Activated CD8-positive, alpha-beta memory T cell treated with anti-CD3 and anti-CD28 coated beads for 36 hours (primary cell): ENCODE measurements around the gene RGL1. TPM values are rescaled to one million over a fixed set of nuclear protein-coding genes. Genes with fewer than 3 reads are reported as not detected.

Source experiments
- CTCF ChIA-PET: fragments of 350-600 bp; sonication (Branson Sonifier 250); formaldehyde crosslinking; loops from one replicate; lab custom pipeline; 2021; ENCODE audit warnings: antibody characterized with exemption; lab: Charles Lee
- POLR2A ChIA-PET: fragments of 350-600 bp; sonication (Branson Sonifier 250); formaldehyde crosslinking; loops from one replicate; lab custom pipeline; 2021; ENCODE audit warnings: antibody characterized with exemption; lab: Charles Lee
- total RNA-seq, 2 experiments: library from RNA; stranded (reverse); gene quantifications; one replicate each; pipeline ENCODE4 v1.2.3, GENCODE V29; 2021

The RGL1 gene
- total RNA-seq, 2 experiments from 2014 or later: 1.6 to 2.0 TPM

DNA sequence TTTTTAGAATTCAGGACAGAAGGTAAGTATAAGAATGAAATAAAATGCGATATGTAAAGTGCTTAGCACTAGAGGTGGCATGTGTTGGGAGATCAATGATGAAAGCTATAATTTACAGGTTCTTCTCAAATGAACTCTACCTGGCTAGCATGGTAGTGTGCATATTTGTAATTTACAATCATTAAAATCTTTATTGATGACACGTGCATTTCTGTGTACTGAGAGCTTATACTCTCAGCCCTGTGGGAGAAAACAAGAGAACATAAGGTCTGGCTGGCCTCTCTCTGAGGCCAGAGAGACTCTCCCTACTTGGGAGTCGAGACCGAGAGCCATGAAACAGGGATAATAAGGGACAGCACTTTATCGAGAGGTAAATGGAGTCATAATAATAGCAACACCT is 156.2 kb downstream of the RGL1 start:
- CTCF ChIA-PET: no interaction called here
- POLR2A ChIA-PET: no interaction called here

DNA sequence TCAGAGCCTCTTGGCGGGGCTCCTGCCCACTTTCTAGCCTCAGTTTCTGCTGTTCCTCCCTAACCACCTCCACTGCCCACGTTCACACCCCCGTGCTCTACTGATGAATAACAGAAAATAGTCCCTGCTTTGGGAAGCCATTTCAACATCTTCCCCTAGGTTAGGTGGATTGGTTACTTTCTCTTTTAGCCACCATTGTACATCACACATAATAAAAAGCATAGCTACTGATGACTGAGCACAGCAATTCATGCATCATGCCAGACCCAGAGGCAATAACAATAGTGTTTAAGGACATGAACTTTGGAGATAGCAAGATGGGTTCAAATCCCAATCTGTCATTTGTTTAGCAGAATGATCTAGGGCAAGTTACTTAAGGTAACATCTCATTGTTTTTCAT is 158.0 kb downstream of the RGL1 start:
- POLR2A ChIA-PET: no interaction called here
- CTCF ChIA-PET: no interaction called here

DNA sequence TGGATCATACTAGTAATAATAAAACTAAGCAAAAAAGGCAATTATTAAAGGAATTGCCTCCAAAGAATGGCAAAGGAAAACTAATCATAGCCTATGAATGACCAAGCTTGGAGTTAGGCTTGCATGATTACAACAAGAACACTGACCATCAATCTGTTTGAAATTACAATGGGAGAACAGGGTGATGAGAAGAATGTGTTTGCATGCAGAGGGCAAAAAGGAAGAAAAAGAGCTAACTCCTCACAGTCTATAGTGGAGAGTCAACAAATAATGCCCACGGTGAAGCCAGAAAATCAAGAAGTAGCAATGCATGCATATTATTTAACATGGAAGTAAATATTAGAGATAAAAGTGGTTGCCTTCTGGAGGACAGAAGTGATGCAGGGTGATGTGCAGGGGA is 160.8 kb downstream of the RGL1 start:
- POLR2A ChIA-PET: no interaction called here
- CTCF ChIA-PET: no interaction called here

DNA sequence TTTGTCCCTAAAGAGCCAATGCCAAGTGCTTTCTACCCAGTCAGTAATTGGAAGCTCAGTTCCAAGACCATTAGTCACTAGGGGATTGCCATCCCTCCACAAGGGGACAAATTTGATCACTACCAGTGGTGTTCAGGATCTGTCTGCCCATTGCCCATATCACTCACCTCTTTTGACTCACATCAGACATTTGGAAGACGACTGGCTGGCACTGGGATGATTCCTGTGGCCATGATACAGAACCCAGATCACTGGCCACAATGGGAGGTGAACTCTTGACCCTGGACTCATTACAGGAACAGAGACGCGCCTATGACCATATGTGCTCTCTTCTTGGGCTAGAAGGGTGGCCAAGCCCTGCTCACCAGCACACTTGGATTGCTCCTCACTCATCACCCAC is 161.6 kb downstream of the RGL1 start:
- CTCF ChIA-PET: interaction anchor here (0.6 kb wide), 1 partner anchor 115 kb away, joined by 3 read pairs; no protein-coding TSS in a partner anchor
- POLR2A ChIA-PET: no interaction called here

DNA sequence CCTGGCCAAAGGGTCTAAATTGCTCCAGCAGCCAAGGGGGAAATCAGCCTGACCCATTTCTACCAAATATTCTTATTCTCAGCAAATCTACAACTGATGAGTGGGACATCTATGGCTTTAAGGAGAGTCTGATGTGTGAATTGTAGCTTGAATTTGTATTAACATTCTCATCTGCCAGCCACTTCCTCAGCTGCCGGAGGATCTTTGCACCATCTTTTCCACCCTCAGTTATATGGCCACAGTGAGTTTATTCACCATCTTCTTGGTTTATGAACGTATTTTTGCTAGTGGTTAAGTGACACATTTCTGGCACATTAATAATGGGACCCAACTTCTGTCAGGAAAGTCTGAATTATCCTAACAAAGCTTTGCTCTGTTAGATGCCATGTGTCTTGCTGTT is 163.0 kb downstream of the RGL1 start:
- POLR2A ChIA-PET: interaction anchor here (1.2 kb wide), 1 partner anchor 83 kb away, joined by 4 read pairs; the partner anchor contains the start of gene TSEN15
- CTCF ChIA-PET: no interaction called here

DNA sequence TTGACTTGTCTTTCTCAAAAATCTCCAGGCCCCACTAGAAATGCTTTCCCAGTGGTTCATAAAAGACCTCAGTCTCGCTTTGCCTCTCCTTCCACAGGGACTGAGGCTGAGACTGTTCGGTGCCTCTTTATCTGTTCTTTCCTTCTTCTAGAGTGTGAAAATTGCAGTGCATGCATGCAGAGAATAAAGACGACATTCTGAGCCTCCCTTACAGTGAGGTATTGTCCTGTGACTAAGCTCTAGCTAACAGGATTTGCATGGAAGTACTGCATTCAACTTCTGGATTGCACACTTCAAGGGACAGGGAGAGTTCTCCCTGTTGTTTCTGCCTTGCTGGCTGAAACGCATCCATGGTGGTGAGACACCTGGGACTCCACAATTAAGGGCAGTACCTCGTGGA is 163.5 kb downstream of the RGL1 start:
- POLR2A ChIA-PET: interaction anchor here (1.2 kb wide), 1 partner anchor 83 kb away, joined by 4 read pairs; the partner anchor contains the start of gene TSEN15

DNA sequence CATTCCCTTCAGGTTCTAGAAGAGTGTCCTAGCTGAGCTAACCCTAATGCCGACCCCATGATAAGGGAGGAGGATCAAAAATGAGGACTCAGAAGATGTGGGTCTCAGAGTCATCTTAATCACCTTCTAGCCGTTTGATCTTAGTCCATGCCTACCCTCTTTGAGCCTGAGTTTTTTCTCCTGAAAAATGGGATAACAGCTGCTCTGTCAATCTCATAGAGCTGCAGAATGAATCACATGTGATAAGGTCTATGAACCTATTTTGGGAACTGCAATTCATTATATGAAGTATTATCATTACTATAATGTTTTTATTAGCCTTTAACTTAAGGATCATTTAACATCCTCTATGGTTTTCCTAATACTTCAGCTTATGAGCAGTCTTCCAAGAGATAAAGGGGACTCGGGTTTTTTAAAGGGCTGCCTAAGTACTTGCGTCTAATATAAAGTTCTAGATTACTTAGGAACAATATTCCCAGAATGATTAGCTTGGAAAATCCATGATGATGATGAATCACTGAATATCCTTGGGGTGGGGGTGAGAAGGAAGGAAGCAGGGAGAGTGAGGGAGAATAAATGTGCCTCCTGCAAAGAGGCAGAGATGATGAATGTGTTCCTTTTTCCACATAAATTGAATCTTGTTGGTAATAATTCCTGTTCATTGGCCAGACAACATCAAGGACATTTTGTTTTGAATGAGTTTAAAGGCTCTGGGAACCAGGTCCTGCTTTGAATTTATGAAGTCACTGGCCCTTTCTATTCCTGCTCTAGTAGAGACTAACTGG is 165.8 kb downstream of the RGL1 start:
- ChIA-PET POLR2A (no interaction called here), CTCF (no interaction called here)

More for the DNA sequence above, 163.5 kb downstream of the RGL1 start:
- CTCF ChIA-PET: no interaction called here

DNA sequence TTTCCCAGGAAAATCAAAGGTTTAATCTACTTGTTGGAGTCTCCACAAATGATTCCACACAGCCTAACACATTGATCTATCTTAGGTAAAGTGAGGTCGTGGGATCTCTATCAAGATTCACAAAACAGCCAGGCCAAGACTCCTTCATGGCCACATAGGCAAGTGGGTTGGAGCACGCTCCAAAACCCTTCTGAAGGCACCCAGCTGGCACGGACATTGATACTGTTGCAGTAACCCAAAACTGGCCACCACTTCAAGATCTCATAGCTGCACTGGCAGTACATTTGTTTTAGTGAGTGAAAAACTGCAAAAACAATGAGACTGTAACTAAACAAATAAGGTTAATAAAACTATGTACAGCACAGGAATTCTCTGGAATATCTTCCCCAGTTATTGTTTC is 170.7 kb downstream of the RGL1 start:
- ChIA-PET CTCF (no interaction called here), POLR2A (no interaction called here)

DNA sequence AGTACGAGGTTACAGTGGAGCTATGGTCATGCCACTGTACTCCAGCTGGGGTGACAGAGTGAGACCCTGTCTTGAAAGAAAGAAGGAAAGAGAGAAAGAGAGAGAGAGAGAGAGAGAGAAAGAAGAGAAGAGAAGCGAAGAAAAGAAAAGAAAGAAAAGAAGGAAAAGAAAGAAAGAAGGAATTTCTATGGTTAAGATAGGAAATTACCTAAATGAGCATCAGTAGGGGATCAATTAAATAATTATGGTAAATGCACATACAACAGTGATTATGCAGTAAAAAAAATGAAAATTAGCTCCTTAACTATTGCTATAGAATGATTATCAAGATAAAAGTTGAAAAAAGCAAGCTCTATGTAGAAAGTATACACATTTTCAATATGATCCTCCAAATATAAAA is 172.8 kb downstream of the RGL1 start:
- ChIA-PET POLR2A (no interaction called here), CTCF (no interaction called here)

Other genes starting within 250 kb of the RGL1 start
- gene NCF2, start 214.7 kb upstream of the RGL1 start, total RNA-seq: 1 to 10 TPM; 2.0 to 2.7 TPM
- gene ARPC5, start 169.3 kb upstream of the RGL1 start, total RNA-seq: 100 to 1,000 TPM; 131 to 137 TPM
- not detected for gene APOBEC4, start 151.8 kb upstream of the RGL1 start, total RNA-seq
- 1 to 10 TPM; 4.1 to 4.7 TPM for gene COLGALT2, start 232.6 kb downstream of the RGL1 start, total RNA-seq
- 10 to 100 TPM; 50.4 to 51.5 TPM for gene TSEN15, start 246.6 kb downstream of the RGL1 start, total RNA-seq